Putamen (tissue), 1 donor: ENCODE data around the gene FBN3.

ENCODE experiments used
- DNase-seq: peaks from one replicate; pipeline ENCODE4 v3.0.0-alpha.2; 2016; ENCODE audit warnings: low spot score

Gene FBN3

DNA sequence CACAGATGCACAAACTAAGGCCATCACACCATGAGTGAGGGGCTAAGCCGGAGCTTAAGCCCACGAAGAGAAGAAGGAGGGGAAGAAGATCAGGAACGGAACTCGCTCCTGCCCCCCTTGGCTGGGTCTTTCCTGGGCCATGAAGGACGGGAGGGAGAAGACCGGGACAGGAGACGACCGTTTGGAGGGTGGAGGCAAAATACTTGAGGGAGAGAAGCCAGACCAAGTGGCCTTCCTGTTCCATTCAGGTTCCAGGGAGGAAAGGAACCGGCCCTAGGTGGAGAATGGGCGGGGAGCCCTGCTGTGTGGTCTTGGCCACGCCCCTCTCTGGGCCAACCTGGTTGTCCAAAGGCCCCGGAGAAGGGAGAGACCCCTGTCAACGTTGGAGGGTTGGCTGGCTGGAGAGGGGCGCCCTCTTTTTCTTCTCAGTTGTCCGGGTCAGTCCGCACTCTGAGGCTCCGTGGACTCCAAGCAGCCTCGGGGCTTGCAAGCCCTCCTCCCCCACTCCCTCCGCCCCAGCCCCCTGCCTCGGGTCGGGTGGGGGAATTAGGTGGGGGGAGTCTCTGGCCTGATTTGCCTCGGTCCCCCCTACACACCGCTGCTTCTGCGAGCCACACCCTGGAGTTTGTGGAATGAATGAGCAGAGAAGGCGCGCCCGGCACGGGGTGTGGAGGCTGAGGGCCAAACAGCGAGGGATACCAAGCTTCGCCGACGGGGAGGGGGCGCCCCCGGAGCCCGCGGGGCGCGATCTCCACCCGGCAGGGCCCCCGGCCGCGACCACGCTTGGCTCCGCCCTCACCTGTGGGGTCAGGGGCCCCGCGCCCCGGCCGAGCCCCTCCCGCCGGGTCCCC, 757 bp downstream of the FBN3 start:
- DNase-seq = no peak

- DNase-seq = no peak
These were observed 1.3 kb downstream of the FBN3 start for GRCh38 chr19:8148088-8148409.

DNA sequence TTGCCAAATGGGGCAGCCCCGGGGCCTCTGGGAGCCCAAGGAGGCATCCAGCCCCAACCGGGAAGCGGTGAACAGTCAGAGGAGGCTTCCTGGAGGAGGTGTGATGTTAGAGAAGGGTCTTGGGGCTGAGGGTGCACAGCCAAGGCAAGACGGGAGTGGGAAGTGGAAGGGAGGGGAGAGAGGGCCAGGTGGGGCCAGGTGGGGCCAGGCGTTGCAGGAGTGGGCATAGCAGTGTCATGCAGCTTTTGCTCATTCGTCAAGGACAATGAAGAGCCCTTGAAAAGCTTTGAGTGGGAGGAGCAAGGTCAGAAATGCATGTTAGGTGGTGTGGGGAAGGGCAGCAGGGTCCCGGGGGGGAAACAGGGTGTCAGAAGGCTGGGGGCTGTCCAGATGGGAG, 1.8 kb downstream of the FBN3 start:
- DNase-seq = no peak

GRCh38 chr19:8146877-8147581, 2.4 kb downstream of the FBN3 start:
- no peak for DNase-seq

DNA sequence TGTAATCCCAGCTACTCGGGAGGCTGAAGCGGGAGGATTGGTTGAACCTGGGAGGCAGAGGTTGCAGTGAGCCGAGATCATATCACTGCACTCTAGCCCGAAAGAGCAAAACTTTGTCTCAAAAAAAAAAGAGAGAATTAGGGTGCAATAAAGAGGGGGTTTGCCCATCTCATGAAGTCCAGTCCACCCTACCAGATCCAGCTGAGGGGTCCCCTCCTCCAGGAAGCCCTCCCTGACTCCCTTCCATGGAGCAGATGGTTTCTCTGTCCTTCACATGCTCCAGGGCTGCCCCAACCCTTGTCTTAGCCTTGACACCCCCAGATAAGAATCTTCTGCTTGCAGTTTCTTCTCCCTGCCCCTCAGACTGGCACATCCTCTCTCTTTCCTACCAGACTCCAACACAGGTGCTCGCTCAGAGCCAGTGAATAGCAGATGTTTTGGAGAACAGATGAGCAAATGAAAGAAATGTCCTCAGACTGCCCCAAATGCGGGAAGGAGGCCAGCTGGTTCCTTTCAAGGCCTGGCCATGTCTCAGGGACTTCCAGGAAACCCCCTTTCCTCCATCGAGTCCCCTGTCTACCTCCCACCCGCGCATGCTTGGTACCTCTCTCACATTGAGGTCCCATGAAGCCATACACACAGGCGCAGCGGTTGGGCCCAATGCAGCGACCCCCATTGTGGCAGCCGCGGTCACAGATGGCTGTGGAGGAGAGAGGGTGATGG, 5.0 kb downstream of the FBN3 start:
- no peak for DNase-seq

- DNase-seq = no peak
These were observed 6.4 kb downstream of the FBN3 start for GRCh38 chr19:8143041-8143440.

GRCh38 chr19:8142513-8142900, 6.9 kb downstream of the FBN3 start:
- no peak for DNase-seq

DNA sequence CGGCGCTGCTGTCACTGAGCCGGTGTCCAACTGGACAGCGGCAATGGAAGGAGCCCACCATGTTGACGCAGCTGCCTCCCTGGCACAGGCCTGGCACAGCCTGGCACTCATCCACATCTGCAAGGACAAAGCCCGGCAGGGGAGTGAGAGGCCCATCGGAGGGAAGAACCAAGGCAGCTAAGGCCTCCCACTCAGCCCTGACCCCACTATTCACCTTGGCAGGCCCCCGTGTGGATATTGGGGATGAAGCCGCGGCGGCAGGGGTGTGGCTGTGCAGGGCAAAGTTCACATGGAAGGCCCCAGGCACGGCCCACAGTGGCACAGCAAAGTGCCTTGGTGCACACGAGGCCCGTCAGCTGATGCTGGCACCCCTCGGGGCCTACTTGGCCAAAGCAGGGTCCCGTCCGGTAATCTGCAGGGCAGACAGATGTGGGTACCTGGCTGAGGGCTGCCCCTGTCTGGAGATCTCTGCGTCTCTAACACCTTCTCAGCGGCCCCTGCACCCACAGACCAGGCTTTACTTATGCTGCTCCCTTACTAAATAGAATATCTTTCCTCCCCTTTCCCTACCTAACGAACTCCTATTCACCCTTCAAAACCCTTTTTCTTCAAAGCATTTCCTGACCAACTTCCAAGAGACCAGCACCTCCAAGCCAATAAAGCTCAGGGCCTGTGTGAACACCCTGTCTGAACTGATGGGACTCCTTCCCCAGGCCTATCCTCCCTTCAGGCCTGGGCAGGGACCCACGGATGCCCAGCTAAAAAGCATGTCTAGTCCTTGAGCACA, 7.5 kb downstream of the FBN3 start:
- no peak for DNase-seq

DNA sequence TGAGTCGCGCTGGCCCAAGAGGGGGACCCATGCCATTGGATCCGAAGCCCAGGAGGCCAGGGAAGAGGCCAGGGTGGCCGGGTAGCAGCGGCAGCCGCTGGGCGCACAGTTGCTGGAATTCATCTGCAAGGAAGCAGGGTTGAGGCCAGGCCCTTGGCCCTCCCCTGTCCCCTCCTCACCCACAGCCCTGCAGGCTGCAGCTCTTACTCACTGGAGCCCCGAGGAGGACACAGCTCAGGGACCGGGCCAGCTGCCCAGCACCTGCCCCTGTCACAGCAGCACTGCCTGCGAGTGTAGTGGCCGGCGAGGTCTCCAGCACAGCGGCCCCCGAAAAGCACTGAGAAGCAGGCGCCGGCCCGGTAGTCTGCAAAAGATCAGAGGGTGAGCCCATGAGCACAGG, 11.2 kb downstream of the FBN3 start:
- DNase-seq = no peak

GRCh38 chr19:8137425-8137824, 12.0 kb downstream of the FBN3 start:
- DNase-seq = no peak

DNA sequence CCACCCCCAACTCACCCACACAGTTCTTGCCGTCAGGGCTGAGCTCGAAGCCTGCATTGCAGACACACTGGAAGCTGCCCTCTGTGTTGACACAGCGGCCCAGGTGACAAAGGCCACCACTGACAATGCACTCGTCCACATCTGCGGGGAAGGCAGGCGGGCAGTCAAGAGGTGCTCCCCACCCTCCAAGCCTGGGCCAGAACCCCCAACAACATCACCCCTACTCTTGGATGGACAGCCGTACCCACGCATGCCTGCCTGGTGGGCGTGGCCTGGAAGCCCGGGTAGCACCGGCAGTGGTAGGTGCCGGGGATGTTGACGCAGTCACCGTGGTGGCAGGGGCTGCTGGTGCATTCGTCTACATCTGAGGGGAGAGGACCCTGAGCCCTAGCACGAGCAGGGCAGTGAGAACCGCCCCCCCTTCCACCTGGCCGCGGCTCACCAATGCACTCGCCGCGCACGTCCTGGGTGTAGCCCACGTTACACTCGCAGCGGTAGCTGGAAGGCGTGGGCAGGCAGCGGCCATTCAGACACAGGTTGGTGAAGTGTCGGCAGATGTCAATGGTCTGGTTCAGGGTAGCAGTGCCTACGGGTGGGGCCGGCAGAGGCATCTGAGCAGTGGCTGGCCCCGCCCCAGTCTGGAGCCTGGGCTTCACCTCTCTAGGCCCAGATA, 13.3 kb downstream of the FBN3 start:
- no peak for DNase-seq

- DNase-seq = no peak
These were observed 16.4 kb downstream of the FBN3 start for GRCh38 chr19:8132858-8133458.

GRCh38 chr19:8131517-8131916, 17.9 kb downstream of the FBN3 start:
- no peak for DNase-seq

DNA sequence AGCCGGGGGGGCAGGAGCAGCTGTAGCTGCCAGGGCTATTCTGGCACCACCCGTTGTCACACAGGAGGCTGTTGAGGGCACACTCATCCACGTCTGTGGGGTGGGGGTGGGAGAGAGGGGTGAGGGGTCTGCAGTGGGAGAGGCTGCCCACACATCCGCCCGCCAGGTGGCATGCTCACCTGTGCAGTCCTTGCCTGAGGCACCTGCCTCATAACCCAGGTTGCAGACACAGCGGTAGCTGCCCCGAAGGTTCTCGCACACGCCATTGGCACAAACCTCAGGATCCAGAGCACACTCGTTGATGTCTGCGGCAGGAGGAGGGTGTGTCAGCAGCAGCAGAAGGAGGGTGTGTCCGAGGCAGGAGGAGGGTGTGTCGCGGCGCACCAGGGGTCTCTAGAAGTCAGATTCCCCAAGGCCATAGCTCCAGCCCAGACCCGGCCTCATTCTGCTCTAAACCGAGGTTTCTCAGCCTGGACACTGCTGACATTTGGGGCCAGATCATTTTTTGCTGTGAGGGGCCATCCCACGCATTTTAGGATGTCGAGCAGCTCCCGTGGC, 20.3 kb downstream of the FBN3 start:
- no peak for DNase-seq

DNA sequence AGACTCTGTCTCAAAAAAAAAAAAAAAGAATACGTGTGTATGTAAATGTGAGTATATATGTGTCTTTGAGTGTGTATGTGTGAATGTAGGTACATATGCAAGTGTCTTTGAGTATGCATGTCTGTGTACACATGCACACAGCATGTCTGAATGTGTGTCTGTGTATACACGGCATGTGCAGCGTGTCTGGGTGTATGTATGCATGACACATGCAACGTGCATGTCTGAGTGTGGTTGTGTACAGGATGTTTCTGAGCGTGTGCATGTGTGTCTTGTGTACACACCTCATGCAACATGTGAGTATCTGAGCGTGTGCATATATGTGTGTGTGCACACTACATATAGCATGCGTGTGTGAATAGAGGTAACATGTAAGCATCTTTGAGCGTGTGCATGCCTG, 20.8 kb downstream of the FBN3 start:
- DNase-seq = no peak

DNA sequence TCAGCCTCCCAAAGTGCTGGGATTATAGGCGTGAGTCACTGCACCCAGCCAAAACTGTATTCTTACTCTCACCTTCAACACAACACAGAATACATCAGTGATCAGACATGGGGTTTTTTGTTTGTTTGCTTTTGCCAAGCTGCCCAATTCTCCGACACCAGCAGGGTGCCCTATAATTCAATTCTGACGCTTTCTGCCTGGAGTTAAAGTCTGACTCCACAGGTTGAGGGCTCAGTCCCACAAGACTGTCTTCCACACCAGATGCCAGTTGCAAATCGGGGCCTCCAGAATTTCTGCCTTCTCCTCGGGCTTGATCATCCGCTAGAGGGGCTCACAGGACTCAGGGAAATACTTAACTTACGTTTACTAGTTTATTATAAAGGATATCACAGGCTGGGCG, 22.1 kb downstream of the FBN3 start:
- no peak for DNase-seq

GRCh38 chr19:8126511-8126910, 22.9 kb downstream of the FBN3 start:
- no peak for DNase-seq

DNA sequence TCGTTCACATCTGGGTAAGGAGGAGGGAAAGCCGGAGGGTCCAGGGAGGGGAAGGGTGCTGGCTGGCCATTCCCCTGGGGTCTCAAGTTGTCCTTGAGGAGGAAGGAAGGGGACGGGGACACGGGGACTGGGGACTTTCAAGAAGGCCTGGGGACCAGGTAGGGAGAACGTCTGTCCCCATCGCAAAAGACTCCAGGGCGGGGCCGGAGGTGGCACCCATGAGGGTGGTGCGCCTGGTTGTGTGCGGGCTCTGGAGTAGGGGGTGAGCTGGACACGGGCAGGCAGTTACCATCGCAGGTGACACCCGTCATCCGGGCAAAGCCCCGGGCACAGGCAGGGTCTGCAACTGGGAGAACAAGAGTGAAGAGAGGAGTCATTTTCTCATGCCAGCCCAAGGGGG, 23.4 kb downstream of the FBN3 start:
- DNase-seq = no peak

- no peak for DNase-seq
These were observed 25.7 kb downstream of the FBN3 start for GRCh38 chr19:8123683-8124082.

GRCh38 chr19:8120636-8121480, 28.5 kb downstream of the FBN3 start:
- DNase-seq = no peak
